AG10803 (cell line): Measurements from ENCODE around the gene SORD.

Experiments
- DNase-seq: peaks from one replicate; pipeline ENCODE4 v3.0.0; 2010; ENCODE audit warnings: low read depth
- H3K4me3 ChIP-seq: 2 replicates; pipeline ENCODE4 v1.5.1; 2011; ENCODE audit warnings: mild to moderate bottlenecking, low read length, control low read depth
- TF ChIP-seq, protein P1 (sequence below): conservative IDR thresholded peaks from 2 replicates; pipeline ENCODE4 v1.5.1; 2011; ENCODE audit warnings: mild to moderate bottlenecking, low read length, control low read depth, inconsistent platforms

SORD gene

DNA sequence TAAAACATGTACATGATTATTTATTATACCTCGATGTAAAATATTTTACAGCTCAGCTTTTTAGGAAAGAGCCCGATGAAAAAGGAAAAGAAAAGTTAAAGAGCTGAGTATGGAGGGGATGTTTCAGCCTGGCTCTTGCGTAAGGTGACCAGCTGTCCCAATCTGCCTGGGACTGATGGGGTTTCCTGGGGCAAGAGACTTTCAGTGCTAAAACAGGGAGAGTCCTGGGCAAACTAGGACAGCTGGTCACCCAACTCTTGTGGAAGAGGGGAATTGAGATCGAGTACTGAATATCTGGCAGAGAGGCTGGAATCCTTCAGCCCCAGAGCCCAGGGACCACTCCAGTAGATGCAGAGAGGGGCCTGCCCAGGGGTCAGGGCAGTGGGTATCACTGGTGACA is 70.0 kb downstream of the SORD start:
- no peak for DNase-seq
- H3K4me3 ChIP-seq = no peak overlapping the region
- TF ChIP-seq, protein P1, sequence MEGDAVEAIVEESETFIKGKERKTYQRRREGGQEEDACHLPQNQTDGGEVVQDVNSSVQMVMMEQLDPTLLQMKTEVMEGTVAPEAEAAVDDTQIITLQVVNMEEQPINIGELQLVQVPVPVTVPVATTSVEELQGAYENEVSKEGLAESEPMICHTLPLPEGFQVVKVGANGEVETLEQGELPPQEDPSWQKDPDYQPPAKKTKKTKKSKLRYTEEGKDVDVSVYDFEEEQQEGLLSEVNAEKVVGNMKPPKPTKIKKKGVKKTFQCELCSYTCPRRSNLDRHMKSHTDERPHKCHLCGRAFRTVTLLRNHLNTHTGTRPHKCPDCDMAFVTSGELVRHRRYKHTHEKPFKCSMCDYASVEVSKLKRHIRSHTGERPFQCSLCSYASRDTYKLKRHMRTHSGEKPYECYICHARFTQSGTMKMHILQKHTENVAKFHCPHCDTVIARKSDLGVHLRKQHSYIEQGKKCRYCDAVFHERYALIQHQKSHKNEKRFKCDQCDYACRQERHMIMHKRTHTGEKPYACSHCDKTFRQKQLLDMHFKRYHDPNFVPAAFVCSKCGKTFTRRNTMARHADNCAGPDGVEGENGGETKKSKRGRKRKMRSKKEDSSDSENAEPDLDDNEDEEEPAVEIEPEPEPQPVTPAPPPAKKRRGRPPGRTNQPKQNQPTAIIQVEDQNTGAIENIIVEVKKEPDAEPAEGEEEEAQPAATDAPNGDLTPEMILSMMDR = no peak

DNA sequence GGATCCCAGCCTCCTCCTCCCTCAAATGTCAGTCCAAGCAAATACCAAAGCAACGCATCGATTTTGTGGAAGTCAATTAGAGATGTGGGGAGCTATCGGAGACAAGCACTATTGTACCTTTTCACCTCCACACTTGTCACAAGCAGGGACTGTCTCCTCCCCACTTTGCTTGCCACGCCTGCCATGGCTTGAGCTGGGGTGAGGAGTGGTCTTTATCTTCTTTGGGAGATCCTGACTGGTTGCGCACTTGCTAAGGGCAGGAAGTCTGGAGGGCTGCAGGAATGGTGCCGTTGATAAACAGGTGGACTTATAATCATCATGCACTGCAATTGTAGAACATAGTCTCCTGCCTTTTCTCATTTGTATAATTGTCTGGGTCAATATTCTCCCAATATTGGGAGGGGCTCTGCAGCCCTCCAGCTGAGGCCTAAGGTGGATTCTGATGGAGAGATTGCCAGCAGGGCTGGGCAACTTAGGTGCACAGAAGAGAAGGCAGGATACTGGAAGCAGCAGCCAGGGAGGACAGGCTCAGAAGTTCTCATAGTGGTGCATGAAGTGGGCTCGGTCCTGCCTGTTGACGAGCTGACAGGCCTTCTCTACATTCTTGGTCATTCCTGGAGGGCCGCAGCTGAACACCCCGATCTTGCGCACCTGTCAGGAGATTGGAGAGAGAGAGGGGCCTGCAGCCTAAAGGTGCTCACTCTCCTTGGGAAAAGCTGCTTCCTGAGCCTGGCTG is 70.8 kb downstream of the SORD start:
- no peak overlapping the region for H3K4me3 ChIP-seq
- TF ChIP-seq, protein P1 = no peak
- DNase-seq = no peak

DNA sequence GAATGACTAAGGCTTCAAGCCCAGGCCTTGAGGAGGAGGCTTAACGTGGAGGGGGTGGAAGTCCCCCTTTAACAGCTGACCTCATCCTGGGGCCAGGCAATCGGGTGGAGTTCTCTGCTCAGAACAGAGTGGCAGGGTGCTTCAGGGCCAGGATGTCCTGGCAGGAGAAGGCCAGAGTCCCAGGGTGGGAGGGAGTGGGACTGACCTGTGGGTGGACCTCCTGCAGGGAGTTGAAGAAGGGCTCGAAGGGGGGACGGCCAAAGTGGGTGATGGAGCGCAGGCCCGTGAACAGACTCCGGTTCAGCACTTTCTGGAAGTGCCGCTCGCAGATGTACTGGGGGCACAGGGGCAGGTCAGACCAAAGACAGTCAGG is 71.3 kb downstream of the SORD start:
- no peak overlapping the region for H3K4me3 ChIP-seq

GRCh38 chr15:45095661-45096060 is 72.7 kb downstream of the SORD start:
- no peak overlapping the region for H3K4me3 ChIP-seq
- DNase-seq = no peak
- TF ChIP-seq, protein P1 = no peak

More for the DNA sequence above, 71.3 kb downstream of the SORD start:
- TF ChIP-seq, protein P1 = no peak
- DNase-seq = no peak

- TF ChIP-seq, protein P1 = no peak
- no peak for DNase-seq
- no peak overlapping the region for H3K4me3 ChIP-seq
Observed at GRCh38 chr15:45097466-45097865, 74.5 kb downstream of the SORD start.

DNA sequence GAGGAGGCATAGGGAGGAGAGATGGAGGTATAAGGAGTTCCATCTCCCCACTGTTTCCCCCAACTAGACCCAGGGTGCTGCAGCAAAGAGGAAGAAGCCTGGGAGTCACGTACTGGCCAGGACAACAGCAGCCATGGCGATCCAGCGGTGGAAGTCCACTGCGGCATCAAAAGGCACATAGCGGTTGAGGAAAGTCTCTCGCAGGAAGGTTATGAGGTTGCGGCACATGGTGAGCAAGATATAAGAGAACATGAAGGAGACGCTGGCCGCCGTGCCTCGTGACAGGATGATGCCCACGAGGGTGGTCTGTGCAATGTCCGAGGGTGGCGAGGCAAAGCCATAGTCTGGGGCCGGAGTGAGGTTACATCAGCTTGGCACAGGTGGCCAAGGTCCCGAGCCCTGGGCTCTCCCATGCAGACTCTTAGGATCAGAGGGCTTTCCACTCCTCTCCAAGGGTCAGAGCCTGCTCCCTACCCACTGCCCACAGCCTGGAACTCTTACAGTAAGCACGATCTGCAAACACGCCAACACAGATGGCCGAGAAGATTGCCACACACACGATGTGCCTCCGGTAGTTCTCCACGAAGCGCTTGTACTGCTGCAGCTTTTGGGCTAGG is 76.7 kb downstream of the SORD start:
- DNase-seq = no peak
- H3K4me3 ChIP-seq = no peak overlapping the region
- TF ChIP-seq, protein P1 = no peak

GRCh38 chr15:45100884-45101625 is 78.1 kb downstream of the SORD start:
- no peak for DNase-seq
- TF ChIP-seq, protein P1 = no peak
- no peak overlapping the region for H3K4me3 ChIP-seq
